Stimulated activated CD8-positive, alpha-beta memory T cell treated with anti-CD3 and anti-CD28 coated beads, Interleukin-12 subunit alpha, Interleukin-12 subunit beta, amount 100 ng/mL, for 24 hours (primary cell): ENCODE results near the gene KCNIP1.

Experiments
- DNase-seq: peaks from one replicate; pipeline ENCODE4 v3.0.0-alpha.2; 2020; ENCODE audit errors: extremely low read depth

Gene KCNIP1

GRCh38 chr5:170503990-170504596 lies at the start of gene KCNIP1:
TSS of gene KCNIP1 (plus strand) at chr5:170504020.
- no peak for DNase-seq

DNA sequence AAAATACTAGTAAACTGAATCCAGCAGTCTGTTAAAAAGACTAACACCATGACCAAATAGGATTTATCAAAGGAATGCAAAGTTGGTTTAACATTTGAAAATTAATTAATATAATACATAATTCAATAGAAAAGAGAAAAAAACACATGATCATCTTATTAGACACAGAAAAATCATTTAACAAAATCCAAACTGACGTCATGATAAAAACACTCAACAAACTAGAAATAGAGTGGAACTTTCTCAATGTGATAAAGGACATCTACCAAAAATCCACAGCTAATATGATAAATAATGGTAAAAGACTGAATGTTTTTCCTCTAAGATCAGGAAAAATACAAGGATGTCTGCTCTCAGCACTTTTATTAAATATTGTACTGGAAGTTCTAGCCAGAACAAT lies 40.4 kb upstream of the KCNIP1 start:
- no peak for DNase-seq

- no peak for DNase-seq
These were observed 39.3 kb upstream of the KCNIP1 start for GRCh38 chr5:170464280-170465127.

- DNase-seq, result no peak
These were observed 37.3 kb upstream of the KCNIP1 start for GRCh38 chr5:170466553-170466952.

DNA sequence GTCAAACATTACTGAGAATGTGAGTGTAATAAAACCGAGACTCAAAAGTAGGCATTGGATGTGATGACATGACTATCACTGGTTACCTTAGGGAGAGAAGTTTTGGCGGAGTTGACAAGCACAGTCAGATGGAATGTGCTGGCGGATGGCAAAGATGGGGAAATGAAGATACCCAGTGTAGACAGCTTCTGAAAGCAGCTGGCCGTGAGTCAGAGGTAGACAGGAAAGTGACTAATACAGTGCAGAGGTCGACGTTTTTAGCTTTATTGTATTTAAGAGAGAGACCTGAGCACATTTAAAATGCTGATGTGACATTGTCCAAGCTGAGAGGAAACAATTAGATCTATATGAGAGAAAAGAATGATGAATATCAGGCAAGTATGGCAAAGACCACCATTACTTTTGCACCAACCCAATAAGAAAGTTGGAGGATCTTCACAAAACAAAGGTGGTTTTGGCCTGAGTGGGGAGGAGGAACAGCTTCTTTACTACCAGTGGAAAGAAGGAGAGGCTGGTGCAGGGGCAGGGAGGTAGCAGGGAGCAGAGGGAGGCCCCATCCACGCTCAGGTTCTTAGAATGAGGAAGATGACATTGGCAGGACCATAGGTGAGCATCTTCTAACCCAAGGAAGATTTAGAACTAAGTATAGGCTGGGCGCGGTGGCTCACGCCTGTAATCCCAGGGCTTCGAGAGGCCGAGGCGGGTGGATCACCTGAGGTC lies 36.7 kb upstream of the KCNIP1 start:
- DNase-seq, result peak; percentile 17

DNA sequence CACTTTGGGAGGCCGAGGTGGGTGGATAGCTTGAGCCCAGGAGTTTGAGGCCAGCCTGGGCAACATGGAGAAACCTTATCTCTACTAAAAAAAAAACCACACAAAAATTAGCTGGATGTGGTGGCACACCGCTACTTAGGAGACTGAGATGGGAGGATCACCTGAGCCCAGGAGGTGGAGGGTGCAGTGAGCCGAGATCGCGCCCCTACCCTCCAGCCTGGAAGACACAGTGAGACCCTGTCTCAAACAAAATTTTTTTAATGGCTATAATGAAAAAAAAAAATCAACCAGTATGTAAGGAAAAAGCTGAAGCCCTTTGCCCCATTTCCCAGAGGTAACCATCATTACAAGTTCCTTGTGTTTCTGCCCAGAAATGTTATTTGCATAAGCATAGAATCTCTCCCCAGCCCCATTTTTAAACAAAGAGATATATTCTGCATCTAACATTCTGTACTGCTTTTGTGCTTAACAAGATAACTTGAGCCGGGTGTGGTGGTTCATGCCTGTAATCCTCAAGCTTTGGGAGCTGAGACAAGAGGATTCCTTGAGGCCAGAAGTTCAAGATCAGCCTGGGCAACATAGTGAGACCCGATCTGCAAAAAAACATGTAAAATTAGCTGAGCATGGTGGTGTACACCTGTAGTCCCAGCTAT lies 35.1 kb upstream of the KCNIP1 start:
- DNase-seq, result no peak

- DNase-seq, result no peak
These were observed 34.4 kb upstream of the KCNIP1 start for GRCh38 chr5:170469414-170469813.

- DNase-seq, result no peak
These were observed 33.5 kb upstream of the KCNIP1 start for GRCh38 chr5:170470275-170470674.

DNA sequence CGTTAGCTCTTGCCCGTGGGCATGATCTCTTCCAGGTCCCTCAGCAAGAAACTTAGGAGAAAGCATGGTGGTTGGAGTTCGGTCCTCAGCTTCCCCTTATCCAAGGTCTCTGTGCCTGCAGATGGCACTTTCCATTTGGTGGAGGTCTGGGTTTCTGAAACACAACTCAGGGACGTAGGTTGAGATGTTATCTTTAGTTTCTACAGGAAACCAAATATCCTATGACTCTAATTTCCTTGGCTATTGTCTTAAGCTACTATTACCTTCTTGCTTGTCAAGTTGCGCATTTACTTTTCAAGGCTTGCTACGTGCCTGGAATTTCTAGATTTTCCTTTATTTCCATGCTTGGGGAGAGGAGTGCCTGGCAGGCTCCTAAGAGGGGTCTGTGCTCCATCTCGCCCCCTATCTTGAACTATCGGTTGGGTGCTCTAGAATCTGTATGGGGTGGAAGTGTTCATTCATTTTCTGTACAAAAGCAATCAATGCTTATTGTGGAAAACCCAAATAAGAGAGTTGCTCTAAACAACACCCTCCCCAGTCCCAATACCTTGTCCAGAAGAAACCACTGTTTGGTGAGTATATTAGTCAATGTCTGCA lies 32.9 kb upstream of the KCNIP1 start:
- no peak for DNase-seq

DNA sequence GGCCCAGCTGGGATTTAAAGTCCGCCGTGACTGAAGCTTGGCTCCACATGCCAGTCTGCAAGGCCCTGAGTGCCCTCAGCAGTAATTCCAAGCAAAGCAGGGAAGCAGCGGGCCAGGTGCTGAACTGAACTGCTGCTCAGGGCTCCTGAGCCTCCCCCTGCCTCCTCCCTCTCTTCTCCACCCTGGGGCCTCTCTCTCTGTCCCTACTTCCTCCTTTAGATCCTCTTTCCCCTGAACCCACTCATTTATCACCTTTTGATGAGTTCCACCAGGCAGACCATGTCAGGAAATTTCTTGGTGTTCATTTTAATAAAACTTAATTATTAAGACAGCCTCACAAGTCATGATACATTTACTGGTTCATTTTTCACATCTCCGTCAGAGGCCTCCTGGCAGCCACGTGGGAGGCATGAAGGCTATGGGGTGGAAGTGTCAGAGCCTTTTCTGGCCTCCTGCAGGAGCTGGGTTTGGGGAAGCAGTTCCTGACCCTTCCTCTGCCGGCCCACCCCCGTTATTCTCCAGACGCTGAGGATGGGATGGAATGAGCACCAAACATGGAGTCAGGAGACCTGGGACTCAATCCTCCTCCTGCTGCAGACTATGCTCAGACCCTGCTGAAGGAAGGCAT lies 32.2 kb upstream of the KCNIP1 start:
- no peak for DNase-seq

DNA sequence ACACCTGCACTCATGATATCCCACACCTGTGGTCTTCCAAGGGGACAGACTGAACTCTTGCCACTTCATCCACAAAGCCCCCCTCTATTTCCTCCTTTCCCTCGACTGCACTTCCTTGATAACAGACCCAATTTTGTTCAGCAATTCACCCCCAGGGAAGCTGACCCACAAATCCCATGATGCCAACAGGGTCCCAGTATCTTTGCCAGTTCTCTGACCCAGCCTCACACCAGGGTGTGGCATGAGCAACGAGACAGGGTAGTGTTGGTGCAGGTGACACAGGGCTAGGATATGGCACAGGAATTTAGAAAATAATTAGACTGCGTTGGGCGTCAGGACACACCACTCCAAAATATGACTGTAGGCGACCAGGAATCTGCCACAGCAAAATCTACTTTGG lies 30.2 kb upstream of the KCNIP1 start:
- no peak for DNase-seq

DNA sequence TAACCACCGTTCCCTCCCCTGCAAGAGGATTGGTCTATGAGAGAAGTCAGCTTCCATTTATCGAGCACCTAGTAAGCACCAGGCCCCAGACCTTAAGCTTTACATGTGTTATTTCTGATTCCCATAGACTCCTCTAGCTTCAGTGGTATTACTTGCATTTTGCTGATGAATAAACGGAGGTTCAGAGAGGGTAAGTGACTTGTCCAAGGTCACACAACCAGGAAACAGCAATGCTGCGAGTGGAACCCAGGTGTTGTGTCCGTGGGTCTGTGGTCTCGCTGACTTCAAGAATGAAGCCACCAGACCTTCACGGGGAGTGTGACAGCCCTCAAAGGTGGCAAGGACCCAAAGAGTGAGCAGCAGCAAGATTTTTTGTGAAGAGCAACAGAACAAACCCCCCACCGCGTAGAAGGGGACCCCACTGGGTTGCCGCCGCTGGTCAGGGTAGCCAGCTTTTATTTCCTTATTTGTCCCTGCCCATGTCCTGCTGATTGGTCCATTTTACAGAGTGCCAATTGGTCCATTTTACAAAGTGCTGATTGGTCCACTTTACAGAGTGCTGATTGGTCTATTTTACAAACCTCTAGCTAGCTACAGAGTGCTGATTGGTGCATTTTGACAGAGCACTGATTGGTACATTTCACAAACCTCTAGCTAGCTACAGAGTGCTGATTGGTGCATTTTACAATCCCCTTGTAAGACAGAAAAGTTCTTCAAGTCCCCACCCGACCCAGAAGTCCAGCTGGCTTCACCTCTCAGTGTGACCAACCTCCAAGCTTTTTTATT lies 29.1 kb upstream of the KCNIP1 start:
- no peak for DNase-seq

GRCh38 chr5:170475294-170476000 lies 28.4 kb upstream of the KCNIP1 start:
- DNase-seq, result no peak

DNA sequence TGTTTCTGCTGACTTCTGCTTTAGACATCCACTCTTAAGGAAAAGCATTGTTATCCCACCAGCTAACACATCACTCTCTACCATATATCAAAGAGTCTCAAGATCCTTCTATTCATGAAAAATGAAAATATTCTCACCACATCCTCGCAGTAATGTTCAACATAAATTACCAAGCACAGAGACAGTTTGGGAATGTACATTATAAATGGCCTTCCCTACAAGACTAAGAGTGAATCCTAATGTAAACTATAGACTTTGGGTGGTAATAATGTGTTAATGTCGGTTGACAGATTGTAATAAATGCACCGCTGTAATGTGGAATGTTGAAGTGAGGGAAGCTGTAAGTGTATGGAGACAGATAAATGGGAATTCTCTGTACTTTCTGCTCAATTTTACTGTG lies 27.1 kb upstream of the KCNIP1 start:
- no peak for DNase-seq

GRCh38 chr5:170477906-170478305 lies 25.9 kb upstream of the KCNIP1 start:
- DNase-seq, result no peak

- no peak for DNase-seq
These were observed 25.5 kb upstream of the KCNIP1 start for GRCh38 chr5:170478306-170478705.

- no peak for DNase-seq
These were observed 24.3 kb upstream of the KCNIP1 start for GRCh38 chr5:170479484-170479883.

DNA sequence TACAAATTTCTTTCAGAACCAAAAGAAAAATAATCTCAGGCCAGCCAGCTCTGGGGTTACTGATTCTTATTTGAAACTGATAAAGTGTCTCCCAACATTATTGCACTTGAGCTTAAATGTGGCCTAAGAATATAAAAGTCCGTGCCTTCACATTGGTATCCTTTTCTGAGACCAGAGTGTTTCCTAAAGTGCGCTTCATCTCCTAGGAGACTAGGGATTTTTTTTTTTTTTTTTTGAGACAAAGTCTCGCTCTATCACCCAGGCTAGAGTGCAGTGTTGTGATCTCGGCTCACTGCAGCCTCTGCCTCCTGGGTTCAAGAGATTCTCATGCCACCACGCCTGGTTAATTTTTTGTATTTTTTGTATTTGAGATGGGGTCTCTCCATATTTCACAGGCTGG lies 23.6 kb upstream of the KCNIP1 start:
- no peak for DNase-seq

DNA sequence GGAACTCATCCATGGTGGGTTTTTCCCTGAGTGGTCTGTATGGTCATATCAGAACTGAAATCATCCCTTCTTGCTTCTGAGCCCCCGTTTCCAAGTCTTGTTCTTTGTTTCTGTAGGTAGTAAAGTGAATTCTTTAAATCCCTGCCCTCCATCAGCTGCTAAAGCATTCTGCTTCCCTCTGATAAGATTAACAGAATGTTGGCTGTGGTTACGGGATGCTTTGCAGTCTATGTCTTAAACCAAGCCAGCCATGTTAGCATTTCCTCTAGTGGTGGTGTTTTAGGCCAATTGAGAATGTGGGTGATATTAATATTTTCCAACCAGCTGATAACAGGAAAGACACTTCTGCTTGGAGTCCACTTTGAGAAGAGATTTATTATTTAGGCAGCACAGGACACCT lies 22.0 kb upstream of the KCNIP1 start:
- no peak for DNase-seq

GRCh38 chr5:170482511-170482910 lies 21.3 kb upstream of the KCNIP1 start:
- DNase-seq, result no peak
